RPMI7951 (cell line): ENCODE data around the gene RGS3. TPM values are rescaled to one million over a fixed set of nuclear protein-coding genes. Genes with fewer than 3 reads are reported as not detected.

Experiments
- DNase-seq: peaks from one replicate; pipeline ENCODE4 v3.0.0-alpha.2; 2012; ENCODE audit warnings: low read depth
- total RNA-seq: library from RNA; depleted of rRNA; stranded (reverse); fragments of >200 nt; shearing (Covaris generic); gene quantifications from 2 replicates; pipeline ENCODE4 v1.2.3, GENCODE V29; 2014

The RGS3 gene
- total RNA-seq, 1 experiment from 2014 or later, result 168 TPM

DNA sequence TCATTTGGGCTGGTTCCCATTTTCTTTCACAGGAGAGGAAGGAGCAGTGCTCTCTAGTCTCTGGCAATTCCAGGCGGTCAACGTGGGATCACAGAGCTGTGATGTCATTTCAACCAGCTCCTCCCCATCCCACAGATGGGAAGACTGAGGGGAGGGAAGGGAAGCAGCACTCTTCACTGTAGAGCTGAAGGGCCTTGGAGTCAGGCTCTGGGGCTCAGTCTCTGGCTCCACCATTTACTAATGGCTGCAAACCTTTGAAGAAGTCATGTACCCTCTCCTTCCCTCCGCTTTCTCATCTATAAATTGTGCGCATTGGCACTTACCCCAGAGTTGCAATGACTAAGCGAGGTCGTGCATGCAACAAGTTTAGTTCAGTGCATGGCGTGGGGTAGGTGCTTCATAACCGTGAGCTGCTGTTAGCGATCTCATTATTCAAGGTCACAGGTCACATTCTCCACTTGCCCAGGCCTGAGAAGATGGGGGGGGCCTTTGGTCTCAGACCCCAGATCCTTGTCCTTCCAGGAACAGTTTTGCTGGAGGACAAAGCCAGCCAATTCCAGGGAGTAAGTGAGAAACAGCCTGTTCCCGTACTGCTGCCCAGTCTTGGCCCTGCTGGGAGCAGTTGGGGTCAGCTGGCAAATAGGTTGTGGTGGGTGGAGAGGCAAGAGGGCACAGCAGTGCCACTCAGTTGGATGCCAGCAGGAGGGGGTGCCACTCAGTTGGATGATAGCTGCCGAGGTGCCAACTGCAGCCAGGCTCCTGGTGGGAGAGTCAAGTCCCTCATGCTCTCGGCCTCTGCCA, 136.7 kb downstream of the RGS3 start:
- DNase-seq, result peak; percentile 93

DNA sequence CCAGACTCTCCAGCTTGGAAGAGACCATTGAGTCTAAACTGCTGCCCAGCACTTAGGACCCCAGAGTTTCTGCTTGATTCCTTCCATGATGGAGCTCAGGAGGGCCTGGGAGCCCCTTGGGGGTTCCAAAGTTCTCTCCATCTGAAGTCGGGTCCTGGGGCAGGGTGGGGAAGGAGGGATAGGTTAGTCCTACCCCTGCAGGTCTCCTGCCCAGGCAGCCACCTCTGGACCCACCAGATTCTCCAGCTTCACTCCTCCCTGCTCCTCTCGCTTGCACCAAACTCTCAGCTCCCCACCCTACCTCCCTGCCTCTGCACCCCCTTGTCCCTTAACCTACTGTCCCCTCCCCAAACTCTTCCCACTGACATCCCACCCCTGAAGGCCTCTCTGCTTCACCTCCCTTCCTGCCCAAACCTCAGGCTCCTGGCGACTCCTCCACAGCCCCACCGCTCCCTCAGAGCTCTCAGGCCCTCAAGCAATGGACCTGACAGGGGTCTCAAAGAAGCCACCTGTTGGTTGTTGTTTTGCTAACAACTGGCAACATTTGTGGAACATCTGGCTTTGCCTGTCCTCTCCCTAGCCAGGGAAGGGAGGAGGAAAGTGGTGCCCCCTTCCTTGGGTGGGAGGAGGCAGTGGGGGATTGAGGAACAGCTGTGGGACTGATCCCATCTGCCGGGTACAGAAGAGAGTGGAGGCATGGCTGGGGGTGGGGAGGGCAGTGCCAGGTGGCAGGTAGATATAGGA, 137.5 kb downstream of the RGS3 start:
- peak; percentile 73 for DNase-seq

DNA sequence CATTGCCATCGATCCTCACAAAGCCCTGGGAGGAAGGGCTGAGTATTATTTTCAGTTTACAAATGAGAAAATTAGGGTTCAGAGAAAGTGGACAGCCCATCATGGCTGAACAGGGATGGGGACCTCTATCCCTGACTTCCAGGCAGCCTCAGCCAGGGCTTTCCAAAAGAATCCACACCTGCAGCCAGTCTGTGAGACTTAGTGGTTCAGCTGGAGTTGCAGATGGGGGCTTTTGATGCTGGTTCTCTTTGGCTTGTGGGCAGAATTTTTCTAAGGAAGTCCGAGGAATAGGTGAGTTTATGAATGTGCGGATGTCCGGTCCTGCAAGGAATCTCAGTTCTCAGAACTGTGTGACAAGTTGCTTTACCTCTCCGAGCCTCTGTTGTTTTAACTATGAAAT, 138.1 kb downstream of the RGS3 start:
- DNase-seq, result no peak

DNA sequence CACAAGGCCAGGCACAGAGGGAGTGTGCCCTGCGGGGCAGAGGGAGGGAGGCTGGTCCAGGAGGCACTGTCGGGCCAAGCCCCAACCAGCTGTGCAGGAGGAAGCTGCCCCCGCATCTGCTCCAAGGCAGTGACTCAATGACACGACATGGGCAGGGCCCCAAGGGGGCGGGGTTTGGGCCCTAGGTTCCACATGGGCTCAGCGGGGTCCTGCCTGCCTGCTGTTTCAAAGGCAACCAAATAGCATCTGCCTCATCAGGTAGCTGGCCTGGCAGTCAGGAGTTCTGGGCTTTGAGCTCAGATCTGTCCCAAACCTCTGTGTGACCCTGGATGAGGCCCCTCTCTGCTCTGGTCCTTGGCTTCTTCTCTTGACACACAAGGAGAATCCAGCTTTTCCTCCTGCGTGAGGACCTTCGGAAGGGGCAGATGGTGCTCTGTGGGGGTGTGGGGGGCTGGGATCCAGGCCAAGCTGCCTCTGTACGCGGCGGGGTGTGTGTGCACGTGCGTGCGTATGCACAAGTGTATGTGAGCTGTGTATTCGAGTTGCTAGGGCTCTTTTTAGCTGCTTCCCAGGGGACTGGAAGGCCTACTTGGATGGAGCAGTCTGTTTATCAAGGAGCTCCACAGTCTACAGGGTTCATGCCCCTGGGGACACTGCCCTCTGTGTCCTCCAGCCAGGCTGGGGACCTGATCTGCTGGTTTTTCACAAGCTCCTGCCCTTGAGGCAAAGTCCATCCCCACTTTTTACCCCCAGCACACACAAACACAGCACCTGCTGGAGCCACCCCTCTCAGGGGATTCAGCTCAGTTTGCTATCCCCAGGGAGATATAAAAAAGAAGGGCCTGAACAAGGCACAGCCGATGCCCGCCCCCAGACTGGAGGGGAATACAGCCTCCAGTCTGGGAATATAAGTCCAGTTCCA, 138.9 kb downstream of the RGS3 start:
- DNase-seq, result peak; percentile 94

DNA sequence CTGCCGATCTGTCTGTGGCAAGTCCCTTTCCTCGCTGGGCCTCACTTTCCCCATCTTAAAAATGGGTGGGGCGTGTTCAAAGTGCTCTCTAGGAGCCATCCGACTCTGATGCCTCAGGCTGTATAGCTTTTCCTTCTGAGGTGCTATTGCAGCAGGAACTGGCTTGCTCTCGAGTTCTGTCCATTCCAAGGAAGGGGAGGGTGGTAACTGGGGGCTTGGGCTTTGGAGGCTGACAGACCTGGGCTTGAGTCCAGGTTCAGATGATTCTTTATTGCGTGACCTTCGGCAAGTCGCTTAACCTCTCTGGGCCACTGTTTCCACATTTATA, 139.5 kb downstream of the RGS3 start:
- no peak for DNase-seq

DNA sequence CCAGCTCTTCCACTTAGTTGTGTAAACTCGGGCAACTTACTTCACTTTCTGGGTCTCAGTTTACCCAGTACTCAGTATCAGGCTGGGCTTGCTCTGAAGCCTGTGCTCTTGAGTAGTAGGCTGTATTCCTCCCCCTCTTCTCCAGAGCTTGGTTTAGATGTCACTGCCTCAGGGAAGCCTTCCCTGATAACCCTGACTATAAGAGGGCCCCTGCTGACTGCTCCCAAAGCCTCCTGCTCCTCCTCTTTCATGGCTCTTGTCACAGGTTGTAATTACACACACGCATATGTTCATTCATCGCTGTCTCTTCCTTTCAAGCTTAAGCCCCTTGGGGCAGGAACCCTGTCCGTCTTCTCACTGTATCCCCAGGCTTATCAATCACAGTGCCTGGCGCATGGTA, 140.2 kb downstream of the RGS3 start:
- DNase-seq, result no peak

DNA sequence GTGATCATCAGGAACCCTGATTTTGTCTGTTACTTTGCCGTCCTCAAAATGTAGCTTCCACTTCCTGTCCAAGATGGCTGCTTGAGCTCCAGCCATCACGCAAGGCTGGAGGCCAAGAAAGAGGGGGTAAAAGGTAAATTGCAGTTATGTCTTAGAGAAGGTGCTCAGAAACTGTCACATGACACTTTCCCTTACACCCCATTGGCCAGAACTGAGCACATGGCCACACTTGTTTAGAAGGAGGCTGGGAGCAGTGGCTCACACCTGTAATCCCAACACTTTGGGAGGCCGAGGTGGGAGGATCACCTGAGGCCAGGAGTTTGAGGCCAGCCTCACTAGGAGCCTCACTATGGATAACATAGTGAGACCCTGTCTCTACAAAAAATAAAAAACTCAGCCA, 140.9 kb downstream of the RGS3 start:
- DNase-seq, result no peak

DNA sequence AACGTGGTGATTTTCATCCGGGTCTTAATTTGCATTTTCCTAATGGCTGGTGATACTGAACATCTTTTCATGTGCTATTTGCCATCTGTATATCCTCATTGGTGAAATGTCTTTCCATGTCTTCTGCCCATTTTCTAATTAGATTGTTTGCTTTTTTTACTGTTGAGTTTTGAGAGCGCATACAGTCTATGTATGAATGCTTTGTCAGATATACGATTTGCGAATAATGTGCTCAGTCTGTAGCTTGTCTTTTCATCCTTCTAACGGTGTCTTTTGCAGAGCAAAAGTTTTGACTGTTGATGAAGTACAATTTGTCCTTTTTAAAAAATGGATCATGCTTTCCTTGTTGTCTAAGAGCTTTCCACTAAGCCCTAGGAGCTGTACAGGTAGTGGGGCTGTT, 143.0 kb downstream of the RGS3 start:
- DNase-seq, result no peak

DNA sequence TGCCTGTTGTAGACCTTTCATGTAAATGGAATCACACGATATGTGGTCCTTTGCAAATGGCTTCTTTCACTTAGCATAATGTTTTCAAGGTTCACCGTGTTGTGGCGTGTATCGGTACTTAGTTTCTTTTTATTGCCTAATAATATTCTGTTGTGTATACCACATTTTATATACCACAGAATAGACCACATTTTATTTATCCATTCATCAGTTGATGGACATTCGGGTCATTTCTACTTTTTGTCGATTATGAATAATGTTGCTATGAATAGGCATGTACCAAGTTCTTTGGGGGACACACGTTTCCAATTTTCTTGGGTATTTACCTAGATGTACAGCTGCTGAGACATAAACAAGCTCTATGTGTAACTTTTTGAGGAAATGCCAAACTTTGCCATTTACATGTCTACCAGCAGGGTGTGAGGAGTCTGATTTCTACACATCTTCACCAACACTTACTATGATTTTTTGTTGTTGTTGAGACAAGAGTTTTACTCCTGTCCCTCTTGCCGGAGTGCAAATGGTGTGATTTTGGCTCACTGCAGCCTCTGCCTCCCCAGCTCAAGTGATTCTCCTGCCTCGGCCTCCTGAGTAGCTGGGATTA, 144.7 kb downstream of the RGS3 start:
- DNase-seq, result peak; percentile 28

DNA sequence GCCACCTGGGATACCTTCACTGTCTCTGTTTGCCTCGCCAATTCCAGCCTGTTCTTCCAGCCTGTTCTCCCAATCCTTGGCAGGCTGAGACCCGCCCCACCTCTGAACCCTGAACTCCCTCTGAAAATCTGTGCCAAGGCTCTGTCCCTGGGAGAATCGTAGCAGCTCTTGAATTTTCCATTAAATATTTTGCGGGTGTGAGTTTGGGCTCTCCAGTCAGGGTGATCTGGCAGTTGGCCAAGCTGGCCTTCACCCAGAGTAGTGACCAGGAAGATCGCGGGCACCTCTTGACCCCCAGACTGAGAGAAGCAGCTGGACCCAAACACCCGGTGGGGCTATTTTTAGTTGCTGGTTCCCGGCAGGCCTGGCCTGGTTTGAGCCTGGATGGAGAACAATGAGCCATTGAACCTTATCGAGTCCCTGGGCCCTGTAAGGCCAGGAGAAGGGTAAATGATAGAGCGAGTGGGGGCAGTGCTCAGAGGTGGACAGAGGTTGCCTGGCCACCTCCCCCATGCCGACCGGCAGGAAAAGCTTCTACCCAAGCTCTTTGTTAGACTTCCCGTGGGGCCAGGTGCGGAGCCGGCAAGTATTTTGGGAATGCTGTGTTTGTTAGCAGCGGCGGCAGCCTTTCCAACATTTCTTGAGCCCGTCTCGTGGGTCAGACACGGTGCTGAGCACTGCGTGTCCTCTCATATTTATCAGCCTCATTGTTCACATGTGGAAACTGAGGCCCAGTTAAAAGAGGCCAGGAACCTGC, 146.2 kb downstream of the RGS3 start:
- DNase-seq, result peak; percentile 95

DNA sequence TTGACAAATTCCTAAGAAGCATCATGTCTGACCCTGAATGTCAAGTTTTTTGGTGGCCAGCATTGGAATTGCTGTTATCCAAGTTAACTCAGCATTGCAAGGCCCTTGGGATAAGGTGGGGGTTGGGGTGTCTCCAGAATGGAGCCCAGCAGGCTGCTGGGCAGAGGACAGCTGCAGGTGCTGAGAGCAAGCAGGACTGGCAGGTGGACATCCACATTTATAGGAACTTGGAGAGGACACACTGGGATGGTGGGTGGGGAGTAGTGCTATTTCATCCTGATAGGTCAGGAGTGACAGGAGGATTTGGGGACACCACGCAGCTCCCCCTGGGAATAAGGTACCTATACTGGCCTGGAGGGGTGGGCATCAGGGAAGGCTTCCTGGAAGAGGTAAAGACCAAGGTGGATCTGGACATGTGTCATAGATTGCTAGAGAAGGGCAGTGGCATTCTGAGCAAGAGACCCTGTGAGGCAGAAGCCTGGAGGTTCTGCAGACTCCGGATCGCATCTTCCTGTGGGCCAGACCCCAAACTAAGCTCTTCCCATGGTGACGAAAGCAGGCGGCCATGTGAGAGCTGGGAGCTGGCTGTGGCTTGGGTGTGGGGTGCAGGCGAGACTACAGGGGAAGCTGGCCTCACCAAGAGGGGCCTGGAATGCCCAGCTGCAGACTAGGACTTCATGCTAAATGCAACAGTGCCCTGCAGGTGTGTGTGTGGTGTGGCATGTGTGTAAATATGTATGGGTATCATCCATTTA, 148.1 kb downstream of the RGS3 start:
- no peak for DNase-seq

DNA sequence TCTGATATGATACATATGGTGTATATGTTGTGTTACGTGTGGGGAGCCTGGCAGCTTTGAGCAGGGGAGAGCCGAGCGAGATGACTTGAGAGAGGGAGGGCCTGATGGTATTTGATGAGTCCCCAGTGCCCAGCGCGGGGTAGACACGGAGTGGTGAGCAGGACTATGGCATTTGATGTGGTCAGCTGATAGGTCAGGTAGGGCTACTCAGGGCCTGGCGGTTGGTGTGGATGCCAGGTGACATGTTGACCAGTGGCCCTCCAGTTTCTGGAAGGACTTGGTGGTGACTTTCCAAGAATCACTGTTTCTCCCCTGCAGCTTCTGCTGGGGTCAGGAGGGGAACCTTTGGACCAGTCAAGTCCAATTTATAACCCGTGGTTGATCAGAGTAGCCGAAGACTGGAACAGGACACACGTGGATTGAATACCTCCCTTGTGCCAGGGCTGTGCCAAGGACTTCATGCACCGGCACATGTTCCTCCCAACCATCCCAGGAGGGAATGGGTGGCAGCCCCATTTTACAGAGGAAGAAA, 148.8 kb downstream of the RGS3 start:
- DNase-seq, result no peak

DNA sequence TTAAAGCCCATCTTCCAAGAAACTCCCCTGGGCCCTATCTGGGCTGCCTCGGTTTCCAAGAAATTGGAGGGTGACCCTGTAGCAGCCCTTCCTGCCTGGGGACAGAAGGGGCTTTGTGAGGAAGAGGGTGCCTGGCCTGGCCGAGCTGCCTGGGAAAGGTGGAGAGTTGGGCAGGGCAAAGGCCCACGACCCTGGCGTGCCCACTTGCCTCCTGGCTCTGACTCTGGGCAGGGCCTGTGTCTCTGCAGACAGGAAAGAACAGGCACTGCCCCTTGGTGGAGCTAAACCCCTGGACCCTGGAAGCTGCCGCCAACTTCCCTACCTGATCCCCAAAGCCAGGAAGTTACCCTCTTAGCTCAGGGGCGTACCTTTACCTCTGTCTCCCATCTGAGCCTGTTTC, 149.3 kb downstream of the RGS3 start:
- DNase-seq, result no peak

DNA sequence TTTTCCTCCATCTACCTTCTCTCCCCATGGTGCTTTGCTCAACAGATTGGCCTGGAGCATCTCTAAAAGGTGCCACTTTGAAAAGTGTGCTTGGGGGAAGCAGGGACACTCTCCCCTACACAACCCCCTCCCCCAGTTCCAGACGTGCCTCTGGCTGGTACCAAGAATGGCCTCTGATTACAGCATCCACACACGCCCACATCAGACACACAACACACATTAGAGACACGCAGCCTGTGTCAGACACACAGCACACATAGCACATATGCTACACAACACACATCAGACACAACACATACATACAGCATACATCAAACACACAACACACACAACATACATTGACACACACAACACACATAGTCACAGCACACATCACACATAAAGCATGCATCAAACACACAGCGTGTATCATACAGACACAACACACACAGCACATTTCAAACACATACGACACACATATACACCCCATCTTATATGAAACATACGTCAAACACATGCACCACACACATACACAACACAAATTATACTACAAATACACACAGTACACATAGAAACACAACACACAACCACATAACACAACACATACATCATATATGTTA, 150.4 kb downstream of the RGS3 start:
- no peak for DNase-seq

DNA sequence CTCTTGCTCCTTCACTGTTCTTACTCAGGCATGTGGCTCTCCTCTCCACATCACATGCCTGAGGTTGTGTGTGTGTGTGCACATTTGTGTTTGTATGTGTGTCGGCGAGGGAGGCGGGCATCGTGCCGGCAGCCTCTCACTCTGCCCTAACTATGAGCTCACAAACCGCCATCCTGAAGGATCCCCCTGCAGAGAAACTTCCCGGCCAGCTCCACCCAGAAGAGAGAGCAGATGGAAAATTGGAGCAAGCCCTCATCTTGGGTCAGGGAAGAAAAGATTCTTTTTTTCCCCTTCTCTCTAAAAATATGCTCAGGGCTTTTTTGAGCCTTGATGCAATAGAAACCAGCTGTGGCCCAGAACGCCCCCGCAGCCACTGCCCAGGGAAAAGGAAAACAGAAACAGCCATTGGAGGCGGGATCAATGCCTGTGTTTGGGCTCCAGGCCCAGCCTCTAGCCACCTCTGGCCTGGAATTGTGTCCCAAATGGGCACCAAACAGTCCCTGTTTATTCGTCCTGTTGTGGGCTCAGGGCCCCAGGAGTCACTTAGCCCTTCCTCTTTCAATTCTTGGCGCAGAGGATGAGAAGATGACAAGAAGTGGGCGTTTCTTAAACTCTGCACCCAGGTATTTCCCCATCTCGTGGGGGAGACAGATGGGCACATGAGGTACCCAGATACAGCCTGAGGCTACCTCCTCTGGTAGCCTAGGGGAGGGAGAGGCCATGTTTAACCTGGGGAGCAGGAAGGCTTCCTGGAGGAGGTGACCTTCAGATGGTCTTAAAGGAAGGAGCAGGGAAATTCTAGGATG, 151.5 kb downstream of the RGS3 start:
- peak; percentile 86 for DNase-seq

DNA sequence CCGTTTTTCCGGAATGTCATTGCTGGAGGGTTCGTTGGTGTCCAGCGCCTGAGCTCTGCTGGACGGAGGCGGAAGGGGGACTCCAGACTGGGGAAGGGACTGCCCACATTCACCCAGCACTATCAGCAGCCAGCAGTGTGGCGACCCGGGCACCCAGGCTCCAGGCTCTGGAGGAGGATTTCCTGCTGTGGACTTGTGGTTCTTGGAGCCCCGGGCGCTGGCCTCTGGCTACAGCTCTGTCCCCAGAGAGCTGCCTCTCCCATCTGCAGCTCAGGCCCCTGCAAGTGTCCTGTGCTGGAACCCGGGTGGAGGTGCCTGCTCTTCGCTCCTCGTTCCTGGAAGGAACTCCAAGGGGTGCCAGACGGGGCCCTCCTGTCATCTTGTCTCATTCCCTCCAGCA, 152.6 kb downstream of the RGS3 start:
- DNase-seq, result peak; percentile 26

DNA sequence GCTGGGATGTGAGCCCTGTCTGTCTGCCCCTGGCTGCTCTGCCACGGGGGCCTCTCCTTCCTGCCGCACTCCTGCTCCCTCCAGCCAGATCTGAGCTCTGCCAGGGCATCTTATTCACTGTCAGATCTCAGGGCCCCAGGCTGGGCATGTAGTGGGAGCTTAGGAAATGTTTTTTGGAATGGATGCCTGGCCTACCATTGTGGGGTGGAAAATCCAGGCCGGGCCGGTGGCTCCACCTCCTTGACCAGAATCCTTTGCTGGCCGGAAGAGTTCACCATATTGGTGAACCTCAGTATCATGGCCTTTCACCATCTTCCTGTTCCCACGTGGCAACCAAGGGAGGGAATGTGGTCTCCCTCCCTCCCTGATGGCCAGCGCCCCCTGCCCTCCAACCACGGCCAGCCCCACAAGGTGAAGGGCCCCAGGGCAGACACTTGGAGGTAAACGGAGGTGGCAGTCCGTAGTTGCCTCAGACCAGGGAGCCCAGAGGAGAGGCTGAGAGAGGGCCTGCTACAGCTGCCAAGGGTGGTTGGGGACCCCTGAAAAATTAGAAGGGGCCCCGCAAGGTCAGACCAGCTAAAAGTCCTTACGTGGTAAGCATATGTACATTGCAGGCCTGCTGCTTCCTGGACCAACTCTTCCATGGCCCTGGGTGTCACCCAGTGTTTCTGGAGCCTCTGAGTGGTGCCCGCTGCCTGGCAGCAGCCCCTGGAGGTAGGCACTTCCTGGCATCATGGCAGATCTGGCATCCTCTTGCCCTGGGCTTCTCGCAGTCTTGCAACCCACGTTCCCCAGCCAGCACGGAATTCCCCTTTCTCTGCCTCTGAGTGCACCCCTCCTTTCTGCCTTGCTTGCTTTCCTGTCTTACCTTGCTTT, 153.3 kb downstream of the RGS3 start:
- DNase-seq, result peak; percentile 53

DNA sequence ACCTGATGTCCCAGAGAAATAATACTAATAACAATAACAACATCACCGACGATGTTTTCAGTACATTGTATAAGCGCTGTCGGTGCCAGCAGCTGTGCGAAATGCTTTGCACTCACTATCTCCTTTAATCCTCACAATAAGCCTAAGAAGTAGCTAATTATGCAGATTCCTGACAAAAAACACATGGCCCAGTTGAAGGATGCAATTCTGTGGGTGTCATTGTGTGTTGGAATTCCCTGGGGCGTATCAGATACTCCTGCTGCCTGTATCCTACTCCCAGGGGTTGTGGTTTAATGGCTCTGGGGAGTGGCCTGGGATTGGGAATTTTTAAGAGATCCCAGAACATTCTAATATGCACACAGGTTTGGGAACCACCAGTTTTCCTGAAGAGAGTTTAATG, 154.0 kb downstream of the RGS3 start:
- DNase-seq, result peak; percentile 89
